NCI-H1930 (cell line): ENCODE results near the gene SPECC1.

Experiments used
- DNase-seq, 2 experiments: peaks; one replicate each; lab custom pipeline; 2025; lab: John Stamatoyannopoulos, UW

Gene SPECC1

DNA sequence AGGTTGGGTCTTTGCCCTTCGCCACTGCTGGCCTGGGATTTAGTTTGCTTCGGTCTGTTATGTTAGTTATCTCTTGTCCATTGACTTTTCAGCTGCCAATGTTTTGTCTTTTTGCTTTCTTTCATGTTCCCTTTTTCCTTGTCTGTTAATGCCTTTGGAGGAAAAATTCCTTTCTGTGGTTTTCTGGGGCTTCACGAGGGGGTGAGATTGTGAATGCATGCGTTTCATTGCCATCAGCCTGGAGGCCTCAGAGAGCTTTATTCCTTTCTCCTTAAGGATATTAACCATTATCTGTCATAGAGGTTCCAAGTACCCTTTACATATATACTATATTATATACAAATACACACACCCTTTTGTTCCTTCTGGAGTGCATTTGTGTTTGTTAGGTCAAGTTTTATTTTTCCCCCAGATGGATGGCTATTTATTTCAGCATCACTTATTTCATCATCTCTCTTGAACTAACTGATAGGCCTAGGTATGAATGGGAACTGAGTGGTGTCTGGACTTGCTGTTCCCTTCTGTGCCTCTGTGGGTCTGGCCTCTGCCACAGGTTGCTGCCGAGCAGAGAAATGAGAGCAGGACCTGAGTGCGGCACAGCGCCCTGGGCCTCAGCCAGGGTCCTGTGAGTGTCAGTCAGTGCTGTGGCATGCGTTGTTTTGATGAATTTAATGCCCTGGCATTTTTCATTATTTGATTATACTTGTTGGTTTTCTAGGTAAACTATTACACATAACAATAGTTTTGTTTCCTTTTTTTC is 264.8 kb downstream of the SPECC1 start:
- no peak for DNase-seq

DNA sequence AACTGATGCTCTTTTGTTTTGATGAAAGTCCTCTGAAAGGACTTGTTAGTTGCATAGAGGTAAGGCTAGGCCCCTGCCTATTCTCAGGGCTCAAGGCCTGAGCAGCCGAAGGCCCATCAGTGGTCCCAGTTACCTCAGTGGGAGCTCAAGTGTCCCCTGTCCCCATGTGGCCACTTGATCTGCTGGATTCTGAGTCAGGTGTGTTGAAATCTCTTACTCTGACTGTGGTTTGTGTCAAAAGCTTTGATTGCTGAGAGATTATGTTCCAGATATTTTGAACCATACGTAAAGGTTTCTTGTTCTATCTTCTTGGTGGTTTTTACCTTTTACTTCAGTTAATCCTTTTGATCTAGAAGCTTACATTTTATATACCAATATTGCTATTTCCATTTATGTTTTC is 266.5 kb downstream of the SPECC1 start:
- DNase-seq, result no peak

DNA sequence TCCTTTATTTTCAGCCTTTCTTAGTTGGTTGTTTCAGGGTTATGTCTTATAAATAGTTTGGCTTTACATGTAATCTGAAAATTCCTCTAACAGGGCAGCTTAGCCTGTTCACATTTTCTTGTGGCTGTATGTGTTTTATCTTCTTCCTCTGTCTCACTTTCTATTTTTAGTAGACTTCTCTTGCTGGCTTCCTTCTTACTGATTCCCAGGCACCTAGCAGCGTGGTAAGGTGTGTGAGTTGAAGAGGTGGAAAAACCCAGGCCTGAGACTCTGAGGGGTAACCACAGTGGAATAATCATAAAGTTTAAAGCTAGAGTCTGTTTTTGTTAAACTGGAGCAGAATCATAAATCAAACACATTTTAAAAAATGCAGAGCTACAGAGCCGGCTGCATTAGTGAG is 267.3 kb downstream of the SPECC1 start:
- DNase-seq, result no peak

DNA sequence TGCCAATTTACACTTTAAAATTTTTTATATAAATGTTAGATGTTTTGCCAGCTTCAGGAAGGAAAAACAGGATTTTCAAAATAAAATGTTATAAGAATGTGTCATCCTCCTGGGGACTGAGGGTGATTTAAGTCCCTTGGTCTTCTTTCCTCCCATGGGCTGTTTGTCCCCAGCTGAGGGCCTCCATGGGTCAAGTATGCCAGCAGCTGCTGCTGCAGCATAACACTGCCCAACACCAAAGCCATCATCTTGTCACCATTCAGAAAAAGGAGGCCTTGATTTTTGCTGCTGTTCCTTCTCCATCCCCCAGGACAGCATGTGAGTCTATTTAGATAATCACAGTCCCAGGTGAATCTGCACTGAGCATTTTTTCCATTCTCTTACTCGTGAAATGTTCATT is 269.6 kb downstream of the SPECC1 start:
- DNase-seq, result no peak

DNA sequence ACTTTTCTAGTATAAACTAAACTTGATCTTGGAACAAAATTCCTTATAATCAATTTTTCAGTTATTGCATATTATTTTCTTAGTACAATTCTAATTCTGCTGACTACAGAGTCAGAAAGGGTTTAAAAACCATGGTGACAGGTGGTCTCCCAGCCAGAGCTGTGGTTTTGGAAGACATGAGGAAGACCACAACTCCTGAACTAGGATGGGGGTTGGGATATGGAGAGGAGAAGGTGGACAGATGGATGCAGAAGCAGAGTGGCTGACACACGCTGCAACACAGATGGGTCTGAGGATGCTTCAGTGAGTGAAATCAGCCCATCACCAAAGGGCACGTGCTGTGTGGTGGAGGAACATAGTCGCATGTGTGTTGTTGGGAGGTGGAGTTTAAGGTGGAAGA is 270.5 kb downstream of the SPECC1 start:
- no peak for DNase-seq

DNA sequence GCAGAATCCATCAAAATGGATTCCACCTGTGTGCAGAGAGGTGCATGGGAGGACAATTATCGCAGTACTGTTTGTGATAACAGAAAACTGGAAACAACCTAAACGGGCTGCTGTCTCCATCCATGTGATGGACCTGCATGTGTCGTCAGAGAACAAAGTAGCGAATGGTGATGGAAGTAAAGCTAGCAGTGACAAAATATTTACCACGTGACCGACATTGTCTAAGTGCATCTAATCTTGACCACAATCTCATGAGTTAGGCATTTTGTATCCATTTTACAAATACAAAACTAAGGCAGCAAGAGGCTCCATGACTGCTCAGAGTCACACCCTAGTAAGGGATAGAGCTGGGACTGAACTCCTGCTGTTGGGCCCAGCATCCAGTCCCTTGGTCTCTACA is 270.9 kb downstream of the SPECC1 start:
- no peak for DNase-seq

DNA sequence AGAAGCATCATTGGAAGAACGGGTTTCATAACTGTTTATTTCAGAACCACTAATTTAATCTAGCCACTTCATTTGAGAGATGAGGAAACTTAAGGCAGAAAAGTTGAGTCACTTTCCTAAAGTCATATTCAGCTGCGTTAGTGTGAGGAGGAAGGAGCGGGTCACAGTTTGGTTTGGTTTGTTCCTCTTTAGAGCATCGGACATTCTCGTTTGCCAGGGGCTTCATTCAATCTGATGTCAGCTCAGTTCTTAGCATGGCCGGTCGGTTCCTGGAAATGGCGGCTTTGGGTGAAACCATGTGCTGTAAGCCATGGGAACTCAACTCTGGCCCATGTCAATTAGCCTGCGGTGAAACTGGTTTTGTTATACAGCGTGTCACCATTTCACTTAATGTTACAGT is 271.7 kb downstream of the SPECC1 start:
- no peak for DNase-seq

DNA sequence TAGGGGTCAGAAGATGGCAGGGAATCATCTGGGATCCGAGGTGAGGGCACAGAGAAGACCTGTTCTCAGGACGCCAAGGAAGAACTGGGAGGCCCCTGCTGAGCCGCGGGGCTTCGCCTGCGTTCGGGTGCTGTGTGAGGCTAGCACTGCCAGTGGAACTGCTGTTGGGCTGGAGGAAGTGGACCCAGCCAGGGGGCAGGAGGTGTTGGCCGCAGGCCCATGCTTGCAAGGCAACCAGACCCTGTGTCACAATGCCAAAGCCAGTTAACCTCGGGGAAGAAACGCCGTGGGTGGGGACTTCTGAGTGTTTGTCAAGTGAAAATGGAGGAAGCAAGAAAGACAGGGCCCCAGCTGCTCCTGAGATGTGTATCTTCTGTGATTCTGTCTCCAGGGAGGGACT is 272.7 kb downstream of the SPECC1 start:
- DNase-seq, result no peak

DNA sequence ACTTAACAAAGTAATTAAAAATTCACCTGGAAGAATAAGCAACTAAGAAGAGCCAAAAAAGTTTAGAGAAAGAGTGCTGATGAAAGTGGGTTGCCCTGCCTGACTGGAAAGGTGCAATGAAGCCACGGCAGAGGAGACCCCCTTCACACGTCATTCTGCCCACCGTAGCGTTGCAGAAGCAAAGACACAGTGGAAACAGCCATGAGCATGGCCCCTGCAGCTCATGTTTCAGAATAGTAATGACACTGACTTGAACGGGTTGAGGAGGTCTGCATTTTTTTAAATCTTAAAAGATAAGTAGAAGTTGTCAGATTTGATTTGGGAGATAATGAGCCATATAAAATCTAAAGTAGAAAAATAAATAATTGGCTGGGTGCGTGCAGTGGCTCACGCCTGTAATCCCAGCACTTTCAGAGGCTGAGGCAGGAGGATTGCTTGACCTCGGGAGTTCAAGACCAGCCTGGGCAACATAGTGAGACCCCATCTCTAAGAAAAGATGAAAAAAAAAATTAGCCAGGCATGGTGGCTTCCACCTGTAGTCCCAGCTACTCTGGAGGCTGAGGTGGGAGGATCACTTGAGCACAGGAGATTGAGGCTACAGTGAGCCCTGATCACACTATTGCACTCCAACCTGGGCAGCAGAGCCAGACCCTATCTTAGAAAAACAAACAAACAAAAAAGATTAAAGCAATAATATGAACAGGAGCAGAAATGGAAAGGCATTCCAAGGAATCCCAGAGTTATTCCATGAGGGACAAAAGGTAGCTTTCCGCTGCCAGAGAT is 273.6 kb downstream of the SPECC1 start:
- no peak for DNase-seq

DNA sequence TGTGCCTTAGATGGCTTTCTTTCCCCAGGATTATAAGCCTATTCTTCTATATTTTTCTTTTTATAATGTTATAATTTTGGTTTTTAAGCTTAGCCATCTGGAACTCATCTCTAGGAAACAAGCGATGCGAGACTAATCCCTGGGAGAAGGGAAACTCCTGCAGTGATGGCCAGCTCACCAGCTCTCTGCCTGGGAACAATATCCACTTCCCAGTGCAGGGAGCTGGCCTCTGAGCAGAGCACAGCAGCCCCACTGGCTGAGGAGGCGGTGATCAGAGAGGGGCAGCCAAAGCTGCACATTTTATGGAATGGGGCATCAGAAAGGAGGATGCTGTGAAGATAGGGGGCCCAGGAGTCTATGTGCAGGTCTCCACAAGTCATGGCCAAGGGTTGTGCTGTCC is 274.9 kb downstream of the SPECC1 start:
- no peak for DNase-seq

DNA sequence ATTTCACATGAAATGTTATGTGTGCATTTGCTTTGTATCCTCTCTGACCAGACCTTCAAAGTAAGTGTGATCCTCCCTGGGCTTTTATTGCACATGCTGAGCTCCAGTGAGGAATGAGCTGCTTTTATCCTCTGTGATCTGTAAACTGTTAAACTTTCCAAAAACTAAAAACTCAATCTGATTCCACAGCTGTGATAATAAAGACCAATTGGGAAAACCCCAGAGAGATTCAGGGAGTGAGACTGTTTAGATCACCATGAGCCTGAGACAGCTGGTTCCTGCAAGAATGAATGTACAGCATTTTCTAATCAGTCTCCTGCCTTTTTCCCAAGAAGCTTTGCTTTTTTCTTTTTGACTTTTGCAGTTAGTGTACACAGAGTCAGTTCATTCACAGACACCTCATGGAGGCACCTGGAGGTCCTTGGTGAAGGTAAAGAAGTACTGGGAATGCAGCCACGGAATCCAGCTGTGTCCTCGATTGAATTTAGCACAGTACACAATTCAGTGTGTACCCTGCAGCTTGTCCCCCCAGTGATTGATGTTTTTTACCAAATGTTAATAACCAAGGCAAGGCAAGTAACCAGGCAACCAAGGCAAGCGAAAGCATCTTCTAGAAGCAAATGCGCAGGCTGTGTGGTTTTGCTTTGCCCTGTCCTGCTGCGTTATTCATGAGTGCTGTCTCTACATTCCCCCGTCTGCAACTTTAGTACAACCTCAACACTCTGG is 275.6 kb downstream of the SPECC1 start:
- DNase-seq, result peak in 1 of 2 experiments; percentile 49

DNA sequence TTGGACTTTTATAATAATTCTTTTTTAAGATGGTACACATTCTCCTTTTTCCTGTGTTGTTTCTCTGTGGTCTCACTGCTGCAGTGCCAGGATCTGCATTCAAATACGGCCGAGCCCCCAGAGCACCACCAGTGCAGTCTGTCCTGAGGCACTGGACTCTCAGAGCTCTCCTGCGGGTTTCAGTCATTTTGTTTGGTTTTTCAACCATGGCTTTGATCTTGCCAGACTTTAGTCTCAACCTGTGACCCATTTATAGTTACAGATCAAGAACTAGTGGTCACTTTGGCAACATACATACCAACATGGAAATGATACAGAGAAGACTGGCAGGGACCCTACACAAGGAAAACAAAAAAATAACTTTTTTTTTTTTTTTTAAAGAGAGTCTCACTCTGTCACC is 280.8 kb downstream of the SPECC1 start:
- no peak for DNase-seq

DNA sequence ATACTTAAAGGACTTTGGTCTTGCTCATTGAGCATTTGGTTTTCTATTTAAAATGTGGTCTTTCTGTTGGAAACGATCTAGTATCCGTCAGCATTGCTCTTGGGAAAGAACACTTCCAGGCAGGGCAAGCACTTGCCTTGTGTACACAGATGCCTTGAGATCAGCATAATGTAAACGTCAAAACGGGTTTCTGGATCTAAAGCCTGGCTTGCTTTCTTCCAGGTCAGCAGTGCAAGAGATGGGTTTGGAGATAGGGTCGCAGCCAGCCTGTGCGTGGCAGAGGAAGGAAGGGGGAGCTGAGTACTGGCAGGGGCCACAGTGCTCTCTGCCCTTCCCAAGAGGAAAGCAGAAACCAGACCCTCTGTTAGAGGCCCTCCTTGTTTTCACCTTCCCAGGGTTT is 282.7 kb downstream of the SPECC1 start:
- DNase-seq, result no peak

DNA sequence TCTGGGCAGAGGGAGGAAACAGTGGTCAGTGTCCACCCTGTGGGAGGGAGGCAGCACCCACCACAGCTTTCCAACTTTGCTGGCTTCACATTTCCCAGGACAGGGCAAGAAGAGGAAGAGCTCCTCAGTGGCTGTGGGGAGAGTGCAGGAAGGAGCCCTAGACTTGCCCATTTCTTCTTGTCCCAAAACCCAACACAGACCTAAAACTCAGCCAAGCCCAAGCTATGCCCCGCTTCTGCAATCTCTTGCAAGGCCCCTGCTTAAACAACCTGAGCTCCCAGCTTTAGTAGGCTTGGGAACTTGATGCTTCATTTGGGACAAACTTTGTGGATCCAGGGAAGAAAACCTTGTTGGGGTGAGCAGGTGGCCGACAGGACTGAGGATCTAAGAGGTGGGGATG is 284.3 kb downstream of the SPECC1 start:
- DNase-seq, result no peak

DNA sequence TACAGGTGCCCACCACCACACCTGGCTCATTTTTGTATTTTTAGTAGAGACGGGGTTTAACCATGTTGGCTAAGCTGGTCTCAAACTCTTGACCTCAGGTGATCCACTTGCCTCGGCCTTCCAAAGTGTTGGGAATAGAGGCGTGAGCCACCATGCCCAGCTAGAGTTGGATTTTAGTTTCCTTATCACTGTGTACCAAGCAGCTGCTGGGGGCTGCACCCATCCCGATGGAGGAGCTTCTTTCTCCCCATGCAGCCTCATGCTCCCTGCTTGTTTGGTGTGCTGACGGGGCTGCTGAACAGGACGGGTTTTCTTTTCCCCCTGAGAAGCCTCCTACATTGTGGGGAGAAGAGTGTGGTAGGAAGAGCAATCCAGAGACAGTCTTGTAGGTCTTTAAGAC is 285.0 kb downstream of the SPECC1 start:
- no peak for DNase-seq

DNA sequence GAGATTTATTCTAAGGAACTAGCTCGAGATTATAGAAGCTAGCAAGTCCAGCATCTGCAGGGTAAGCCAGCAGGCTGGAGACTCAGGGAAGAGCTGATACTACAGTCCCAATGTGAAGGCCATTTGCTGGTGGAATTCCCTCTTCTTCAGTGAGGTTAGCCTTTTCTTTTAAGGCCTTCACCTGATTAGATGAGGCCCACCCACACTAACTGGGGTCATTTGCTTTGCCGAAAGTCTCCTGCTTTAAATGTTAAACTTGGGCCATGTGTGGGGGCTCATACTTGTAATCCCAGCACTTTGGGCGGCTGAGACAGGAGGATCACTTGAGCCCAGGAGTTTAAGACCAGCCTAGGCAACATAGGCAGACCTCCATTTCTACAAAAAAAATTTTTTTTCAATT is 289.9 kb downstream of the SPECC1 start:
- no peak for DNase-seq

DNA sequence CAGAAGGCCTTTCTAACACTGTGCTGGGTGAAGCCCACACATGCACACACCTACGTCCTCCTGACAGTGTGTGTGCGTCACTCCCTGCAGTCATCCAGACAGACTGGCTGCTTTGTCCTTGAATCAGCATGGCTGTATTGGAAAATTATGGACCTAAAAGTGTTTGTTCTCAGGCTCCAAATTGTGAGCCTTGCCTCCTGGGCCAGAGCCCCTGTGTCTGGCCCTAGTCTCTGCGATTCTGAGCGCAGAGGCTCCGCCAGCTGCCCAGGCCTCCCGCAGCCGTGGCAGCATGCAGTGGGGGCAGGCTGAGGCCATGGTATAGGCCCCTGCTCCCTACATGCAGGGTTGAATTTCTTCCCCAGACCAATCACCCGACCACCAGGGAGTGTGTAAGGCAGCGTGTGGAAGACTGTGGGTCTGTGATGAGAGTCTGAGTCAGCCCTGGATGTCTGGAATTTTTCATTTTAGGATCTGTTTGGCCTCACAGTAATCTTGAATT is 291.3 kb downstream of the SPECC1 start:
- no peak for DNase-seq

DNA sequence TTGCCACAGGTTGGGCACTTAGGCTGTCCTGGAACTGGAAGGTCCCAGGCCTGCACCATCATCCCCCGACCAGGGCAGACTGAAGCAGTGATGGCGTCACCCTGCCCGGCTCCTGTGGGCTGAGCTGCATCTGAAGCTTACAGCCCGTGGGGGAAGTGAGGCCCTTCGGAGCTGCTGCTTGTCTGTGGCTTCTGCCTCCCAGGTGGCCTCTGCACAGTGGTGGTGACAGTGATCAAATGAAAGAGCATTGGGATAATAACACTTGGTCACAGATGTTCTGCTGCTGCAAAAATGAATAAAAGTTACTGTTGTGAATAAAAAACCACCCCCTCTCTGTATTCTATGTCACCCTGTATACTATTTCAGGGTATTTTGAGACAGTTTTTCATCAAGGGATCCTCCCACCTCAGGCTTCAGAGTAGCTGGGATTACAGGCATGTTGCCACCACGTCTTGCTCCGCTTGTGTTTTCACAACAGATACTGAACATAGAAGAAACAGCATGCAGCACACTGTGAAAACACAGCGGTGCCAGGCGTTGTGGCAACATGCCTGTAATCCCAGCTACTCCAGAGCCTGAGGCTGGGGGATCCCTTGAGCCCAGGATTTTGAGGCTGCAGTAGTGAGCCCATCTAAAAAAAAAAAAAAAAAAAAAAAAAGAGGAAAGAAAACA is 293.2 kb downstream of the SPECC1 start:
- DNase-seq, result no peak

DNA sequence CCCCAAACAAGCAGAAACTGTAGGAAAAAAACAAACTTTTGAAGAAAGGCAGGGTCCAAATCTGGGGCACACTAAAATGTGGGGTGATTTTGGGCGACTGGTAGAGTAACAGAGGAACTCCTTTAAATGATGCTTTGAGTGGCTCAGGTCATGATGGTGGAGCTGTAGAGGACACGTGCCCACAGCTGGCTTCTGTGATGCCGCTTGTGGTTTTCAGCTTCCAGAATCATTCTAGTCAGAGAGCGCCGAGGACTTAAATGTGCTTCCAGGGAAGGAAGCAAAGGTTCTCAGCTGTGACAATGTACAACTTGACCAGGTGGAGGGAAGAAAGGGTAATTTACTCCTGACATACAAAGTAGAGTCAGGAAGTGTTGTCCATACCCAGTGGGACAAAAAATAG is 295.8 kb downstream of the SPECC1 start:
- DNase-seq, result no peak

DNA sequence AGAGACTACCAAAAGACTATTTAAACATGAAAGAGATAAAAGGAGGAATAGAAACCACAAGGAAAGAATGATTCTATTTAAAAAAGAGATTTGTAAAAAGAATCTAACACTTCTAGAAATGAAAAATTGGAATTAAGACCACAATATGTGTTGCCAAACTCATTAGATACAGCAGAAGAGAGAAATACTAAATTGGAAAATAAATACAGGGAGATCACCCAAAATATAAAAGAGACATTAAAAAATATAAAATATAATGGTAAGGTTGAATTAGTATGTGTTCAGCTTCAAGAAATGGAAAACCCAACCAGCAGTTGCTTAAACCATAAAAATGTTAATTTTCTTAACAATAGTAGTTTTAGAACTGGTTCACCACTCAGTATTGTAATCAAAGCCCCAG is 297.8 kb downstream of the SPECC1 start:
- no peak for DNase-seq

DNA sequence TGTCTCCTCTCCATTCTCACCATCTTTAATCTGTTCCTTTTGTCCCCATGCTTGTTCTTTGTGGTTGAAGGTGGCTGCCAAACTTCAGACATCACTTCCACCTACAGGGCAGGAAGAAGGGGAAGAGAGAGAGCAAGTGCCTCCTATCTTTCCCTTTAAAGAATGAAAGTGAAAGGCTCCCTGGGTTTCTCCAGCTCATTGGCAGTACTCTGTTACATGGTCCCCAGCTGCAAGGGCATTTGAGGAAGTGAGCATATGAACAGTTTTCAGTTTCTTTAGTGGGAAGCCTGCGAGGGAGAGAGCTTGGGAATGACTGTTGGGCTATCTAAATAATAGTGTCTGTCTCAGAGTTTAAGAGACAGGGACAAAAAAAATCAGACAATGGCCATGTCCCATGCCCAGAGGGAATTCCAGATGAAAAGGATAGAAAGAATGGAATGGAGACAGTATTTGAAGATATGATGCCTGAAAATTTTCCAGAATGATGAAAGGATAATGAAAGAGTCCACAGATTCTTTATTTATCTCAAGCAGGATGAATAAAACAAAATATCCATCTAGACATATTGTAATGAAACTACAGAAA is 298.3 kb downstream of the SPECC1 start:
- no peak for DNase-seq

DNA sequence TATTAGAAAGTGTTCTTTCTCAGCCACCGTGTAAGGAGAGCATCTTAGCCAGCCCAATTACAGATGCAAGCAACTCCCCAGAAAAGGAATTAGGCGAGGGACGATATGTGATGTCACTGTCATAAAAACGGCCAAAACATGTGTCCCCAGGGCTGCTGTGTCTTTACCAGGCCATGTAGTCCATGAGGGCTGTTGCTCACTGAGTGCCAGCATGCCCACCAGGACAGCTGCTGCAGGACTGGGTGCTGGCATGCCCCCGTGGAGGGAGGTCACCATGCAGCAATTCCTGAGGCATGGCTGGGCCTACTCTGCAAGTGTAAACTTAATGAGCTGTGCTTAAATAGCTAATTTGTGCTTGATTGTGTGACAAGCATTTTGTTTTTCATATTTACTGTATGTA is 301.3 kb downstream of the SPECC1 start:
- DNase-seq, result no peak
